K562 treated with DMSO at 1 percent for 24 hours (cell line): ENCODE data around the gene RTP2. TPM values are rescaled to one million over a fixed set of nuclear protein-coding genes. Genes with fewer than 3 reads are reported as not detected.

Source experiments
- total RNA-seq: library from RNA; unstranded; fragments of 300-600 nt; gene quantifications from 2 replicates; pipeline ENCODE4 v1.2.3, GENCODE V29; 2022; ENCODE audit warnings: low read depth; ENCODE audit not compliant: insufficient read depth

RTP2 gene, protein sequence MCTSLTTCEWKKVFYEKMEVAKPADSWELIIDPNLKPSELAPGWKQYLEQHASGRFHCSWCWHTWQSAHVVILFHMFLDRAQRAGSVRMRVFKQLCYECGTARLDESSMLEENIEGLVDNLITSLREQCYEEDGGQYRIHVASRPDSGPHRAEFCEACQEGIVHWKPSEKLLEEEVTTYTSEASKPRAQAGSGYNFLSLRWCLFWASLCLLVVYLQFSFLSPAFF
- total RNA-seq, result not detected in 2 replicates

GRCh38 chr3:187702507-187703033 lies at the start of gene RTP2:
RTP2 (minus strand) TSS chr3:187702557; CDS start chr3:187702128, 429 bp downstream.

DNA sequence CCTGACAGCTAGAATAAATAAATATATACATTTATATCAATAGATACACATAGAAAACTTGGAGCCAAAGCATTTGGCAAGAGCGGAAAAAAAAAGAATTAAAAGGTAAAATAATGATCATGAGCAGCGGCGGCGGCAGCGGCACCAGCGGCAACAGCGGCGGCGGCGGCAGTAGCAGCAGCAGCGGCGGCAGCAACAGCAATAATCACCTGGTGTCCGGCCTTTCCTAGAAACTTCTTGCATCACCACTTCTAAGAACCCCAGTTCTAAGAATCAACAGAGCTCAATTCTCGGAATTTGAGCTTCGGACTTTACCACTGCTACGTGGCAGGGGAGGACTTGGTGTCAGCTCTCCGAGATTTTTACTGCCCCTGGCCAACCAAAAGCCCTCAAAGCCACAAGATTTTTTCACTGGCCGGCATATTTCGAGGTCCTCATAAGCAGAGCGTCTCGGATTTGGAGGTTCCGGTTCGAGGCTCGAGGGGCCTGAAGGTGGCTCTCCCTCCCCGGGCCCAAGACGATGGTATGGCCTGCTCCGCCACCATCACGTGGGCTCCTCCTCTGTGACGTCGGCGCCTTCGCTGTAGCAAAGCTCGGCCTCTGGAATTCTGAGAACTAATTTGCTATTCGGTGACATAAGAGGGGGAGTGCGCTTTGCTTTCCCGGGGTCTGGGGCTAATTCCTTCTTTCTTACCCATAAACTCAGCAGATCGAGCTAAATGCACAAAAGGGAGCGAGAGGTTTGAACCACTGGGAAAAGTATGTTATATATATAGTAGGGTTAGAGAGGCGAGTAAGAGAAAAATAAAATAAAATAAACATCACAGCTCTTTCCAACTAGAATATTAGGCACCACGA lies 43.1 kb upstream of the RTP2 start, which contains the start of gene BCL6:
TSS of gene BCL6 (minus strand) at position 268 of the 858 bp plus-strand sequence. CDS start 11,775 bp downstream, outside the sequence.

DNA sequence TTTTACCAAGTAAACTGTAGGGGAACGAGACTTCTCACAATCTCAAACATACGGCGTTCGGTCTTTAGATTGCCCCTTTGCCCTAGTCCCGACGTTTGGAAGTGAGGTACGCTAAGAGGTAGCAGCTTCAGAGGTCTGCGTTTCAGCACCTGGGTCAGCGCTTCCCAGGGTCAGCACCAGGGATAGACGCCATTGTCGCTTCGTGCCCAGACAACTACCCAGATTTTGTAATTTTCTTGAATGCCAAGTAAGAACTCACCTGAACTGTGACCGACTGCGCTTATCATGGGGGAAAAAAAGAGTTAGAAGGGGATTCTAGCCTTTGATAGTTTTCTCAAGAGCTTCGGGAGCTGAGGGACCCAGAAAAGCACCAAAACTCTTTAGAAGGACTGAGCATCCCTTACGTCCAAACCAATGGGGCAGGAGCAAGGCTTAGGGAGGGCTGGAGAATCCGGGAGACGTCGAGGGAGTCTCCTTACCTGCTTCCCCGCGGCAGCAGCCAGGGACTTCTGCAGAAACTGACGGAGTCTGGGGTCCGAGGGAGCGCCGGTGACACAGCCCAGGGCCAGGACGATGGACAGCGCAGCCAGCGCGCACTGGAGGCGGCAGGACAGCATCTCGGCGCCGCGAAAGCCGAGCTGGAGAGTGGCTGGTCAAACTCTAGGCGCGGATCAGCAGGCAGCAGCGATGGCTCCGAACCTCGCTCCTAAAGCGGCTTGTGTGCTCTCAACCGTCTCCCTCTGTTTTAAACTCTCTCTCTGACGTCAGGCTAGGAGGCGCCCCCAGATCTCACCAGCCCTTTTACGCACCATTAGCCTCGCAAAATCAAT lies 32.5 kb downstream of the RTP2 start, which contains the start of gene SST:
TSS of gene SST (minus strand) at position 720 of the 830 bp plus-strand sequence. CDS start at position 617, 103 bp downstream.

Other genes with a start within 250 kb of the RTP2 start
- not detected in 2 replicates for gene SST, start 32.2 kb downstream of the RTP2 start, total RNA-seq
- gene BCL6, start 42.9 kb upstream of the RTP2 start, total RNA-seq, result 12.1 and 13.7 TPM in 2 replicates